Choroid plexus epithelial cell (primary cell): ENCODE measurements around the gene MMP19.

ENCODE experiments used
- DNase-seq: peaks from one replicate; pipeline ENCODE4 v3.0.0-alpha.2; 2010; ENCODE audit warnings: low read depth
- H3K4me3 ChIP-seq: 2 replicates; pipeline ENCODE4 v1.5.1; 2011; ENCODE audit warnings: low read depth, mild to moderate bottlenecking, control low read depth, low read length, moderate library complexity
- CTCF ChIP-seq: conservative IDR thresholded peaks from 2 replicates; pipeline ENCODE4 v1.5.1; 2011; ENCODE audit warnings: low read depth, mild to moderate bottlenecking, control low read depth, inconsistent platforms, low read length, moderate library complexity

Gene MMP19

DNA sequence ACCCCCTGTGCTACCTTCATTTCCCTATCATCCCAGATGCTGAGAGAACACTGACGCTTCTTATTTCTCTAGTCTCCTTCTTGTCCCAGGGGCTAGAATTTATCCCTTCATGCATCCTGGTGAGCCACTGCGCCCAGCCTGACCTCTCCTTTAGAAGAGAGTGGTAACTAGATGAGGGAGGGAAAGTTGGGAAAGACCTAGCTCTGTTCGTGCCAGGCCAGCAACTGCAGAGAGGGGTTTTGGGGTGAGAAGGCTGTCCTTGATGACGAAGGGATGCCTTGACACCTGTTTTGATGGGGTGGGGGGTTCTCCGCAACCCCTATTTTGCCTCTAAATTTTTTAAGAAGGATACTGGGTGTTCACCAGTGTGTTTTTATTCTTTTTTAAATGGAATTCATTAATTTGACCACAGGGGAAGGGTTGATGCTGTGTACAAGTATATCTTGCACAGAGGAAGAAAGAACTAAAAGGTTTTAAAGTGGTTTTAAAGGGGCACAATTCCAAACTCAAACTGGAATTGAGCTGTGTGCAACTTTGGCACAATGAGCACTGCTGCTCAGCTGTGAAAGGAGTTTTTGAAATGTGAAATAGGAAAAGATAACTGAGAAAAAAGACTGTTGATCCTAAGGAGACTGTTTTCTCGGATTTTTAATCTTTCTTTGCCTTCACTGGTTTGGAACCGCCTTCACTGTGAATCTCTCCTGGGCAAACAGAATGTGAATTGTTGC lies 7.0 kb upstream of the MMP19 start:
- H3K4me3 ChIP-seq: no peak overlapping the region
- no peak for TF ChIP-seq CTCF
- DNase-seq: no peak

DNA sequence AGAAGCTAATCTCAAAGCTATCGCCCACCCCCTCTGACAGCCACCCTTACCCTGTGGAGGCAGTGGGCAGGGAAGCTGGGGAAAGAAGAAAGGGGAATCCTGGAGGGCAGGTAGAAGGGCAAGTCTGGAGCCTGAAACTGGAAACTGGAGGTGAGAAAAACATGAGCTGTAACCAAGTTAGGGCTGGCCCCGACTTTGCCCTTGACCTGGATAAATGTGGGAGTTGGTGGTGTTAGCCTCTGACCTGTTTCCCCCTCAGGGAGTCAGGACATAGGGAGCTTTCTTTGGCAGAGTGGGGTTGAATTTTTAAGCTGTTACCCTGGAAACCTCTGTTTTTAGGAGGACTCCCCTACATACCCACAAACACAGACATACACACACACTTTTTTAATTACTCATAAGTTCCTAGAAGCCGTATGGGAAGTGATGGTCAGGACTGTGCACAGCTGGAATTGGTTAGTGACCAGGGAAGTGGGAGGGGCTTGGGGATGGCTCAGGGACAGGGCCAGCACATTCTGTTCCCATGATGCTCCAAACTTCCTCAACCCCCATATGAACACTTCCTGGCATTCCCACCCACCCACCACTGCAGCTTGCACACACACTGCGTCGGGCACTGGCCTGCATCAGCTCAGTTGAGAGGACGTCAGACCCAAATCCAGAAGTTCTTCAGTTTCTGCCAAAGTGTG lies 5.0 kb upstream of the MMP19 start:
- TF ChIP-seq CTCF: no peak
- peak; percentile 100 for DNase-seq
- peak overlapping the region; percentile 11 for H3K4me3 ChIP-seq

DNA sequence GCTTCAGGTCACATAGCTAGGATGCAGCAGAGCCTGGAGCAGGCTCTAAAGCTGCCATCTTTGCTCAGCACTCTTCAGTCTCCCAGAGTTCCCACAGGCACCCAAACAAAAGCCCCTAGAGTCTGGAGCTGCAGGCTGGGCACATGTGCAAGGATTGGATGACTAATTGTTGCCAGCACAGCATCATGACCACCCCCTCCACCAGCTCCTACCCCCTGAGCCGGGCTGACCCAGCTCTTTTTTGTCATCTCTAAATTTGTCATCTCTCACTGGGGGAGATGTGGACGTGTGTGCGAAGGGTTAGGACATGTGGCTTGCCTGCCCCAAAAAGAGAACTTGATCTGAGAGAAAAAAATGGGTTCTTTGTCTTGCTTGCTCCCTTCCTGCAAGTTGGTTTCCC lies 4.3 kb upstream of the MMP19 start:
- TF ChIP-seq CTCF: no peak
- DNase-seq: peak; percentile 79

DNA sequence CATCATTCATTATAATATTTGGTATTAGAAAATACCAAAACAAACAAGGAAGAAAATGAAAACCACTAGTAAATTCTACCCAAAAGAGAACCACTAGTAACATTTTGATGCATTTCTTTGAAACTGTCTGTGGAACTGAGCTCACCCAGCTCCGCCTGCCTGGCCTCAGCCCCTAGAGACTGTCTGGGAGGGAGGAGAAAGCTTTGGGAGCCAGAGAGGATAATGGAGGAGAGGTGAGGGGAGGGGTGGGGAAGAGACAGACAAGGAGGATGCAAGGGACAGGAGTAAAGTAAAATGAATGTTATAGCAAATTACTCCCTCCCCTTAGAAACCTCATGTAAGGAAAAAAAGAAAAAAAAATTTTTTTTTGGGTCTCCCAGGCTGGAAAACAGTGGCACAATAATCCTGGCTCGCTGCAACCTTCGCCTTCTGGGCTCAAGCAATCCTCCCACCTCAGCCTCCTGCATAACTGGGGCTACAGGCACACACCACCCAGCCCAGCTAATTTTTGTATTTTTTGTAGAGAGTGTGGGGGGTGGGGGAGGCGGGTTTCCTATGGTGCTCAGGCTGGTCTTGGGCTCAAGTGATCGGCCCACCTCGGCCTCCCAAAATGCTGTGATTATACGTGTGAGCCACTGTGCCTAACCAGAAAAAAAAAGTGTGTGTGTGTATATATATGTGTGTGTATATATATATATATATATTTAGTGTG lies 3.2 kb upstream of the MMP19 start:
- peak; percentile 36 for DNase-seq
- H3K4me3 ChIP-seq: no peak overlapping the region
- no peak for TF ChIP-seq CTCF

More for the DNA sequence above, 4.3 kb upstream of the MMP19 start:
- no peak overlapping the region for H3K4me3 ChIP-seq

DNA sequence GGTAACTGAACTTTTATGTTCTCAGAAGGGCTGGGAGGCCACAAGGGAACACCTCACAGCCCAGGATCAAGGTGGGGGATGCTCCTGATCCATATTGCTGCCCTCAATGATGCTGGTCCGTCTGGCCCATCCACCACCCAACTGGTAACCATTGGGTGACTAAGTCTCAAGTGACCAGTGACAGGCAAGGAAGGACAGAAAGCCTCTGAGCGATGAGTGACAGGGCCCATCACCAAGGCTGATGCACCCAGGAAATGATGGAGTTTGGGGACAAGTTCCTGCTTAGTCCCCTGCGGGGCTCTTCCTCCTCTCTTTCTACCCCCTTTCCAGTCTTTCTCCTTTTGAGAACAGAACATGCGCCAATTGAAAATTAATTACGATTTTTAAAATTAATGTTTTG lies 2.6 kb upstream of the MMP19 start:
- DNase-seq: no peak
- TF ChIP-seq CTCF: no peak
- no peak overlapping the region for H3K4me3 ChIP-seq

DNA sequence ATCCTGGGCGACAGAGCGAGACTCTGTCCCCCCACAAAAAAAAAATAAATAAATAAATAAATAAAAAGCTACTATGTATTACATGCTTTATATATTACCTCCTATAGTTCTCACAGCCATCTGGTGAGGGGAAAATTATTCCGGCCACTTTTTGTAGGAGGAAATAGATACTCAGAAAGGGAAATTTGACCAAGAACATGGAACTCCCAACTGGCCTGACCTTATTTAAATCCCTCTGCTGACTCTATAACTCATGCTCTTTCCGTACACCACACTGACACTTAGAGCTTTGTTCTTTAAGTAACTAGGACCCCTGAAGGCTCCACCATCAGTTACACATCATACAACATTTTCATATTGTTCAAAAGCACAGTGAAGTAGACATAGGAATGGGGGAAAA lies 2.2 kb upstream of the MMP19 start:
- H3K4me3 ChIP-seq: no peak overlapping the region
- no peak for TF ChIP-seq CTCF
- no peak for DNase-seq
